GM21723 (cell line): ENCODE data around the gene CHST12.
A peak's percentile ranks its signal among the peaks of the same experiment; 100 is the strongest.

Experiments used
- ATAC-seq: cut with Tn5 transposase; IDR thresholded peaks from one replicate; pipeline ENCODE4 v1.9.1; 2021; ENCODE audit warnings: mild to moderate bottlenecking, moderate library complexity; ENCODE audit not compliant: unreplicated experiment

Gene CHST12

GRCh38 chr7:2403014-2403717 lies at the start of gene CHST12:
CHST12 (plus strand) TSS chr7:2403611; CDS start chr7:2432640, 29,029 bp downstream.
- peak; percentile 34 for ATAC-seq

GRCh38 chr7:2353936-2354185 lies 49.5 kb upstream of the CHST12 start:
- ATAC-seq, result peak; percentile 62

GRCh38 chr7:2354186-2354938 lies 49.0 kb upstream of the CHST12 start, which contains the start of gene EIF3B:
EIF3B (plus strand) TSS chr7:2354827; CDS start chr7:2354922, 95 bp downstream.
- peak; percentile 85 for ATAC-seq

DNA sequence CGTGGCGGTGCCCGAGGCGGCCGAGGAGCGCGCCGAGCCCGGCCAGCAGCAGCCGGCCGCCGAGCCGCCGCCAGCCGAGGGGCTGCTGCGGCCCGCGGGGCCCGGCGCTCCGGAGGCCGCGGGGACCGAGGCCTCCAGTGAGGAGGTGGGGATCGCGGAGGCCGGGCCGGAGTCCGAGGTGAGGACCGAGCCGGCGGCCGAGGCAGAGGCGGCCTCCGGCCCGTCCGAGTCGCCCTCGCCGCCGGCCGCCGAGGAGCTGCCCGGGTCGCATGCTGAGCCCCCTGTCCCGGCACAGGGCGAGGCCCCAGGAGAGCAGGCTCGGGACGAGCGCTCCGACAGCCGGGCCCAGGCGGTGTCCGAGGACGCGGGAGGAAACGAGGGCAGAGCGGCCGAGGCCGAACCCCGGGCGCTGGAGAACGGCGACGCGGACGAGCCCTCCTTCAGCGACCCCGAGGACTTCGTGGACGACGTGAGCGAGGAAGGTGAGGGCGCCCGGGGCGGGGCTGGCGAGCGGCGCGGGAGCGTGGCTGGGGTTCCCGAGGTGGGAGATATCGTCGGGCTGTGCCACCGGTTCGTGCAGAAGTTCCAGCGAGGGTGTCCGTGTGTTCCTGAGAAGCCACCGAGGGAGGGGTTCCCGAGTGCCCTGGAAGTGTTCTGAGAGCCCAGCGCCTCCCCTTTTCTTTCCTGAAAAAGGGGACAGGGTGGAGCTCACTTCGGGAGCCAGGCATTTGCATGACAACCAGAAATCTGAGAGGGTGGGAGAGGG lies 48.3 kb upstream of the CHST12 start:
- ATAC-seq, result peak; percentile 22

GRCh38 chr7:2355705-2356008 lies 47.8 kb upstream of the CHST12 start:
- no peak for ATAC-seq

DNA sequence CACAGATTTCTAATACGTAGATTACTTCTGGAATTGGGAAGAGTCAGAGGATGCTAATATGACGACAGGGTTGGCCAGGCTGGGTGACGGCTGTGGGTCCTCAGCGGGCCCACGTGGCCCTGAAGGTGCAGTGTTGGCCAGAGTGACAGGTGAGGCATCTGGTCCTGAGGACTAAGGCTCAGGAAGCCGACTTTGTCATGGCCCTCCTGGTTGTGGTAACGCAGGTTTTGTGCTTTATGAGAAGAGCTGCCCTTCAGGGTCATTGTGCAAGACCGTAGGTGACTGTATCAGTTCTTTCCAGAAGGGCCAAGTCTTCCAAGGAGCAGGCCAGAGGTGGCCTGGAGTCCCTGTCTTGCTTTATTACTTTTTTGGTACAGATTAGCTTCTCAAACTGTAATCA lies 46.2 kb upstream of the CHST12 start:
- ATAC-seq, result no peak

DNA sequence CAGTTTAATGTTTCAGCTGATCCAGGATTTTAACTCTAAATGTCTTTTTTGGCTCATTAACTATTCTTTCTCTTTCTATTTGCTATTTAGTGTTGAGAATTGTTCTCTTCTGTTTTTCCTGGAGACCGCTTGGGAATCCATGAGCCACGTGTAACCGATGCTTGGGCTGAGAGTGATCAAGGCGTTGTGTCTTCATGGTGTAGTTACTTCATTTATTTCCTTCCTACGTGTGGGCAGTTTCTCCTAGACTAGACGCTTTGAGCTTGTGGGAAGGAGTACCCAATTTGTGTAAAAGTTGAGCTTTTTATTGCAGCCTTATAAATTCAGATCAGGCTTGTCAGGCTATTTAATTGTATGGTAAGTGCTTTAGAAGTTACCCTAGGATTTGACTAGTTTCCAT lies 45.8 kb upstream of the CHST12 start:
- ATAC-seq, result no peak

GRCh38 chr7:2358968-2359527 lies 44.4 kb upstream of the CHST12 start:
- no peak for ATAC-seq

DNA sequence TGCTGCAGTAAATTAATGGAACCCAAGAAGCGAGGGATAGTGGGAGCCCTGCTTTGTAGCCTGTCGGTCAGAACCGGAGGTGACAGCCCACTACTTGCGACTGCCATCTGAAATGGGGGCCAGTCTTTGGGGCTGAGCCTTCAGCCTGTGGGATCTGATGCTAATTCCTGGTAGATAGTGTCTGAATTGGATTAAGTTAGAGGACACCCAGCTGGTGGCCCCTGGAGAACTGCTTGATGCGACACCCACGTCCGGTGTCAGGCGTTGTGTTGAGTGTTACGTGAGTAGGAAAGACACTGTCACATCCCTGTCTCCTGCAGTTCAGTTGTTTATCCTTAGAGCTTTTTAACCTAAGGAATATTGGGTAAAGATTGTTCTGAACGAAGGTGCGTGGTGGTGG lies 43.8 kb upstream of the CHST12 start:
- no peak for ATAC-seq

- no peak for ATAC-seq
These were observed 42.6 kb upstream of the CHST12 start for GRCh38 chr7:2360796-2361195.

- ATAC-seq, result no peak
These were observed 40.9 kb upstream of the CHST12 start for GRCh38 chr7:2362385-2363088.

GRCh38 chr7:2369139-2369538 lies 34.3 kb upstream of the CHST12 start:
- ATAC-seq, result no peak

DNA sequence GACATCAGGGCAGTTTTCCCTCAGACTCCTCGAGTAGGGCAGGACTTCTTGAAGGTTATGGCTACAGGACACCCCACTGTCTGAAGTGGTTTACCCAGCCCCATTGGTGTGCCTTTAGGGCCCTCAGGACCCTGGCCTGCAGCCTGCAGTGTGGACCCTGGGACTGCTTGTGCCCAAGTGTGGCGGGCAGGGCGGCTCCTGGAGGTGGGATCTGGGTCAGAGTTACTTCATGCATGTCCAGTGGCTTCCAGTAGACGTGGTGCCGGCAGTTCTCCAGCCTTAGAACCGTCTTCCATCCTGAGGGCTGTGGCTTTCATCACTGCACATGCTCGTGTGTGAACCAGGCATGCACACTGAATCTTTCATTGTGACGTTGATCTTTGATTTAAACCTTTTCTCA lies 32.1 kb upstream of the CHST12 start:
- no peak for ATAC-seq

- ATAC-seq, result no peak
These were observed 30.7 kb upstream of the CHST12 start for GRCh38 chr7:2372724-2373123.

- ATAC-seq, result no peak
These were observed 30.3 kb upstream of the CHST12 start for GRCh38 chr7:2373124-2373556.

- ATAC-seq, result no peak
These were observed 29.8 kb upstream of the CHST12 start for GRCh38 chr7:2373646-2374045.

DNA sequence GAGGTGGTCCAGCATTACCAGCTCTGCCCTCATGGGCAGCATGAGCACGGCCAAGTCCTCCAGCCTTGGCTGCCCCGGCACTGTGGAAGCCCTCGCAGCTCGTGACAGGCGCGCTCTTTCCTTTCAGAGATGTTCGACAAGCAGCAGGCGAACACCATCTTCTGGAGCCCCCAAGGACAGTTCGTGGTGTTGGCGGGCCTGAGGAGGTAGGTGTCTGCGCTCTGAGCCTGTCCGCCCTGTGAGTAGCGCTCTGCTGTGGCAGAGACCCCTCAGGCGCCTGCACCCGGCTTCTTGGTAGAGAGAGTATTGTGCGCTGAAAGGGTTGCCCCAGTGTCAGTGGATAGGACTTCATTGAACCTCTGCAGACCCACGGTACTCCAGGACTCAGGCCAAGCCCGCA lies 29.0 kb upstream of the CHST12 start:
- no peak for ATAC-seq

- ATAC-seq, result no peak
These were observed 28.3 kb upstream of the CHST12 start for GRCh38 chr7:2374830-2375728.

GRCh38 chr7:2376351-2377154 lies 26.9 kb upstream of the CHST12 start:
- ATAC-seq, result no peak
